ENCODE data around the gene ARMCX5.

GRCh38 chrX:102593367-102593766 is 5.9 kb upstream of the ARMCX5 start:
- TF ChIP-seq CTCF (conservative IDR thresholded peaks at IDR 0.05; ENCODE audit: low read depth, low read length) (no peak), EZH2phosphoT487 (IDR thresholded peaks at IDR 0.05; ENCODE audit: borderline replicate concordance, low read length) (no peak)
